Fibroblast of skin of scalp (primary cell): ENCODE measurements around the gene SBF2.
A peak's percentile ranks its signal among the peaks of the same experiment; 100 is the strongest.
"Not testable (repeated sequence)": the region's sequence is repeated elsewhere in the genome, so short reads cannot be mapped to it uniquely, and the experiment has no call there.

Source experiments
- DNase-seq: peaks from one replicate; pipeline ENCODE4 v3.0.0-alpha.2; 2013

Gene SBF2

DNA sequence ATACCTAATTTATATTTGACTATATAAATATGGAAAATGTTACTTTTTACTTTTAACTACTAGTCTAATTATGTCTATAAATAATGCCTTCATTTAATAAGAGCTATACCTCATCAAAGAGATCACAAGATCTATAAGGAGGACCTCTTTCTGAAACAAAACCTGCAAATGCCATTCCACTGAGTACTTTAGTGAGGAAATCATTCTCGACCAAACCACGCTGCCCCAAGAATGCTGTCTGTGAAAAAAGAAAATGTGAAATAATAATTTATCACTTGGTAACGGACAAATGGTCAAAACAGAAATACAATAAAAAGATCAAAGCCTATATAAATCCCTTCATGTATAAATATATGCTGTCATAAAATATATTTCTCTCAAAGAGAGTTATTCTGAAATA is 301.7 kb downstream of the SBF2 start:
- DNase-seq = peak; percentile 42

DNA sequence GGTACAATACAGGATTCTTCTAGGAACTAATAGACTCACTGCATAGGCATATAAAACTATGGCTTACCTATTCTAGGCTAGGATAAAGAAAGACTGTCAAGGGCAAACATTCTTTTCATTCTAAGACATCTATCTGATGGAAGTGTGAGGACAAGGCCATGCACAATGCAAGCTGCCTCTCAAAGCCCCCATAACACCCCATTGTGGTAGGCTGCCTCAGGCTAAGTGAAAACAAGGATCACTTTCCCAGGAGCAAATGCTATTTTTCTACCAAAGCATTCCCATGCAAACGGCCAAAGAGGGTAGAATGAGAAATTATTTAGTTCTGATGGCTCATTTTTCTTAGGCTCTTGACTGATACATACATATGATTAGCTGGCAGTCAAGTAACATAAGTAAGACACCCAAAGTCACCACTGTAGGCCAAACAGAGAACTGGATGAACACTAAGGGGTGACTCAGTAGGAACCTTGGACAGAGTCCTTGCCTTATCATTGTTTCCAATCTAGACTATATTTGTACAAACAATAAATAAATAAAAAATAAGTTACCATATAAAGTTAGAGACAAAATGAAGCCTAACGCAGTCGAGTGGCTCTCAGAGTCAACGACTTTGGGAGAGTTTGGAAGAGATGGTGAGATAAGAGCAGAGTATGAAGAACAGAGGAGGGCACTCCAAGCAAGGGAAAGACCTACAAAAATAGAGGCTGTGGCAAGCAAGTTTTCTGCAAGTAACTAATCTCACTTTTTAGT is 303.6 kb downstream of the SBF2 start:
- DNase-seq = peak; percentile 38

DNA sequence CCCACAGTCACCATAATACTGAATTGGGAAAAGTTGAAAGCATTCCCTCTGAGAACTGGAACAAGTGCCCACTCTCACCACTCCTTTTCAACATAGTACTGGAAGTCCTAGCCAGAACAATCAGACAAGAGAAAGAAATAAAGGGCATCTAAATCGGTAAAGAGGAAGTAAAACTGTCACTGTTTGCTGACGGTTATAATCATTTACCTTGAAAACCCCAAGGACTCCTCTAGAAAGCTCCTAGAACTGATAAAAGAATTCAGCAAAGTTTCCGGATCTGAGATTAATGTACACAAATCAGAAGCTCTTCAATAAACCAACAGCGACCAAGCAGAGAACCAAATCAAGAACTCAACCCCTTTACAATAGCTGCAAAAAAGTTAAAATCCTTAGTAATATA is 306.7 kb downstream of the SBF2 start:
- not testable (repeated sequence) for DNase-seq

DNA sequence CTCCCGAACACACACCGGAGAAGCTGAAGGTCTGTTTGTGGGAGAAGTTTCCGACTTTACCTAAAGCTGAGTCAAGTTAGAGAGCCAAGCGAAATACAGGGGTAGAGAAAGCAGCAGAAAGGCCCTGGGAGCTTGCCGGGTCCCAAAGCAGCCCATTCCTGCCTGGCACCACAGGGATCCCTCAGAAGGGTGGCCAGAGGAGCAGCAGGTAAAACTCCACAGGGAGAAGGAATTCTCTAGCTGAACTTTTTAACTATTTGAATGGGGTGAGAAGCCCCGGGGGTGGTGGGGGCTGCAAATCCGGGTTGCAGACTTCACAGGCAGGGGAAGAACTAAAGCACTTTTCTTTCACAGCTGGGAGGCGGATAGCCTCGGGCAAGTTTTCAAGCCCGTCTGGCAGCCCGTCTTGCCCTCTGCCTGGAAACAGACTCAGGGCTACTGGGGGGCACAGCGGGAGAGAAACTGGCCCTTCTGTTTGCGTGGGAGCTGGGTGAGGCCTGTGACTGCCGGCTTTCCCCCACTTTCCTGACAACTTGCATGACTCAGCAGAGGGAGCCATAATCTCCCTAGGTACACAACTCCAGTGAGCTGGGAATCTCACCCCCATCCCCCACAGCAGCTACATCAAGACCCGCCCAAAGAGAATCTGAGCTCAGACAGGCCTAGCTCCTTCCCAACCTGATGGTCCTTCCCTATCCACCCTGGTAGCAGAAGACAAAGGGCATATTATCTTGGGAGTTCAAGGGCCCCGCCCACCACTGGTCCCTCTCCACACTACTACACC is 311.0 kb downstream of the SBF2 start:
- DNase-seq = peak; percentile 79

DNA sequence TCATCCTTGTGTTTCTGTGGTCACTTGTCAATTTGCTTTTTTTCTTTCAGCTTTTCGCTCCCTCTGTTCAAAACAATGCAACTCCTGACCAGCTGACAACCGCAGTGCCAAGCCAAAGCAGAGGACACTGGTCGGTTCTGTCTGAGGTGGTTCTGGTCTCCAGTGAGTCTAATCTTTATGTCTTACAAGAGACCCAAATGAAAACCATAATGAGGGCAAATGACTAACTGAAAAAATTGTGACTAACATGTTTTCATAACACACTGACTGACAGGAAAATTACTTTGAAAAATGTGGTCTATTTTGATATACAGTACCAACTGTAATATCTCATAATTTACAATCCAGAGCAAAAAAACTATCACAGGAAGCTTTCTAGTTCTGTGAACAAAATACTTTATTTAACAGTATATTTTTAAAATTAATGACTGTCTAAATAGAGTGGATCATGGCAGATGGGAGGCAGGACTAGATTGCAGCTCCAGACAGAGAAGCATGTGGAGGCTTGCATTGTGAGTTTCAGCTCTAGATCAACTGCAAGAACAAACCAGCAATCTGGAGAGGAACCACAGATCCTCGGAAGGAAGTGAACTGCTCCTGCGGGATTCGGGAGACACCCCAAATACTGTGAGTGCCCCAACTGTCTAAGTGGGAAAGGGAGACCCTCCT is 311.8 kb downstream of the SBF2 start:
- DNase-seq = peak; percentile 65

DNA sequence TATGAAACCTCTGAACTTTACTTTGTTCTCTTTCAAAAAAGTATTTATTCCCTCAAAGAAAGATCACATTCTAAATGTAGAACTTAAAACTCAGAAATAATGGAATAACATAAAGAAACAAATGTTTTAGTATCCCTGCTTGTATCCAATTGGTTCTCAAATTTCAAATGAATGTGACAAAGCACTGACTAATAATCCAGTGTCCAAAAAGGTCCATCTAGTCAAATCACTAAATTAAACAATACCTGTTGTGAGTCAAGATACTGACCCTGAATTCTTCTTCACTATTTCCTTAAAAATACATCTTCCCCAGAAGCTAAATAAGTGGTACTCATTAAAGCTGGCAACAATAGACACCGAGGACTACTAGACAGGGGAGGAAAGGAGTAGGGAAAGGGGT is 313.1 kb downstream of the SBF2 start:
- no peak for DNase-seq

DNA sequence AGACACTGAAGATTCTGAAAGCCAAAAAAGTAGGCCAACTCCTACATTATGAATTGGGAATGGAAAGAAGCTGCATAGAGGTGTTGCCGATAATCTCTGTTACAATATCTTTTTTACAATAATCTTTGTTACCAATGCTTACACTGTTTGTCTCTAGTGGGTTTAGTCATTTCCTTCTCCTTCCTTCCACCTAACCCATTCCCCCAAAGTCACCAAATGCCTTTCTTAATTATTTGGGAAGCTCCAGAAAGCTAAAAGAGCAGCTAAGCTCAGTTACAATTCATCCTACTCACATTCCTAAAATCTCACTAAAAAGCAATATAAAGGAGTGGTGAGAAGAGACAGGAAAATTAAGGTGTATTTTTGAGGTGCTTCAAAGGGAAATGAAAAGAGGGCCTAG is 316.5 kb downstream of the SBF2 start:
- no peak for DNase-seq

DNA sequence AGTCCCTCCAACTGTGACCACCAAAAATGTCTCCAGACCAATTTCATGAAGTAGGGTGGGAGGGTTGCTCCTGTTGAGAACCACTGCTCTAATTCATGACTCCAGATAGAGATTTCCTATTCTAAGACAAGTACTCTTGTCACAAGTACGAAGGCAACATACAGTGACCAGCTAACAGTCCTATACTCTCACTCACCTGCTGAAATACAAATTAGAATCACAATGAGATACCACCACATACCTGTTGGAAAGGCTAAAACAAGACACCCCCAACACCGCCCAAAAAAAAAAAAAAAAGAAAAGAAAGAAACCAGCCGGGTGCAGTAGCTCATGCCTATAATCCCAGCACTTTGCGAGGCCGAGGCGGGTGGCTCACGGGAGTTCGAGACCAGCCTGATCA is 319.6 kb downstream of the SBF2 start:
- no peak for DNase-seq

DNA sequence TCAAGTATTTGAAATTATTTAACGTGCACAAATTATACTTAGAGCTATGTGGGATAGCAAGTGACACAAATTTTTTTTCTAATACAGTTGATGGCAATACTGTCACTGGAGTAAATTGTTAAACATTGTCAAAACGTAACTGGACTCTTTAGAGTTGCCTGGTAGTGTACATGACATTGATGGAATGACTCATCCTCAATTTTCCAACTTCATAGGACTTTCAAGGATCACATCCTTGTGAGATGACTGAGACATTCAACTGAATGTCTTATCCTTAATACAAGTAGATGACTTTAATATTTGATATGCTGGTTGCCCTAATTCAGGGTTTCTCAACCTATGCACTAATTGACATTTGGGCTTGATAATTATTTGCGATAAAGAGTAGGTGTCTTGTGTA is 320.1 kb downstream of the SBF2 start:
- peak; percentile 67 for DNase-seq

DNA sequence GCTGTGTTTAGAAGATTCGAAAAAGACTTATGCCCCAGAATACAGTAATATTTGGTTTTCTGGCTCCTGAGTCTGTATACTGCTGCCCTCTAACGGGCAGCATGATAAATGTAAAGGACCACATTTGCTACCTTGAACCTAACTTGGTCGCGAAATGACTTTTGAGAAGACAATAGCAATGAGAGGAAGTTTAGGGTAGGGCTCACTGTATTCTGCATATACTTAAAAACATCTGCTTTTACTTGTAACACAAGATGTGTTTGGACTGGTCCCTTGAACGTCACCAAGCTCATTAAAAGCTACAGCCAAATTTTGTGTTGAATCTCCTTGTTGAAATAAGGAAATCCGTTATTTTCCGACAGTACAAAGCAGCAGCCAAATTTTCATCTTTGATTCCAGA is 321.0 kb downstream of the SBF2 start:
- peak; percentile 78 for DNase-seq

DNA sequence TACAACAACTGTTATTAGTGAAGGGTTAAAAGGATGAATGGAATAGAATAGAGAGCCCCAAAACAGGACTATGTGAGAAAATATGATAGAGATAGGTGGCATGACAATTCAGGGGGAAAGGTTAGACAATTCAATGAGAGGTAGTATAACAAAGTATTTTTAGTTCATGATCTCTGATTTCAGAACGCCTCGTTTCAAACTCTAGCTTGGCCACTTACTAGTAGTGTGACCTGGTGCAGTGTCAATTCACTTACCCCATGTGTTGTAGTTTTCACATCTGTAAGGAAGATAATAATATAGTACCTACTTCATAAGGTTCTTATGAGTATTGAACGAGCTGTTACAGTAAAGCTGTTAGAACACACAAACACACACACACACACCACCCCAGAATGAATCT is 322.1 kb downstream of the SBF2 start:
- DNase-seq = no peak

DNA sequence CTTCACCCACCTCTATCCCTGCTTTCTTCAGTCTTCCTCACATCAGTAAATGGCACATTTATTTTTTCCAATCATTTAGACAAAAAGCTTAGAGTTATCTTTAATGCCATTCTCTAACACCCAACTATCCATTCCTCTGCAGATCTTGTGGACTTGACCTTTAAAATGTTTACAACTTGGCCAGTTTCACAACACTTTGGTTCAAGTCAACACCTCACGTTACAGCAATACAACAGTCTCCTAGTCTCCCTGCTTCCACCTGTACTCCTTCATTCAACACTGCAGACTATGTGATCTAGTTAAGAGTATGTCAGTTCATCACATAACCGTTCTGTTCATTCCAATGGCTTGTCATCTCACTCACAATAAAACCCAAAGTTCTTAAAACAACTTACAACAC is 325.0 kb downstream of the SBF2 start:
- no peak for DNase-seq

DNA sequence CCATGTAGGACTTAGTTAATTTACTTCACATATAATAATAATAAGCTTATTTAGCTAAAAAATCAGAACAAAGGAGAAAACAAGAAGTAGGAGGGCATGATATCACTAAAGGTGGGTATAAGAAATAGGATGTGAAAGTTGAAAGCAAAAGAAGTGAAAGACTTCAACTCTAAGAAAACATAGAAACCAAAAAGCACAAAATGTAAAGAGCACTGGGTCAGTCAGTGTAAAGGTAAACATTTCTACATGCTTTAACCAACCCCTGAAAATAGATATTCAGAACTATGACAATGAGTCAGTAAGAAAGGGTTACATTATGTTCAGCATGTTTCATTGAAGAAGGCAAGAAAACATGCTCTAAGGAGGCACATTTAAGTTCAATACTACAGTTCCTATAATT is 331.3 kb downstream of the SBF2 start:
- DNase-seq = no peak

DNA sequence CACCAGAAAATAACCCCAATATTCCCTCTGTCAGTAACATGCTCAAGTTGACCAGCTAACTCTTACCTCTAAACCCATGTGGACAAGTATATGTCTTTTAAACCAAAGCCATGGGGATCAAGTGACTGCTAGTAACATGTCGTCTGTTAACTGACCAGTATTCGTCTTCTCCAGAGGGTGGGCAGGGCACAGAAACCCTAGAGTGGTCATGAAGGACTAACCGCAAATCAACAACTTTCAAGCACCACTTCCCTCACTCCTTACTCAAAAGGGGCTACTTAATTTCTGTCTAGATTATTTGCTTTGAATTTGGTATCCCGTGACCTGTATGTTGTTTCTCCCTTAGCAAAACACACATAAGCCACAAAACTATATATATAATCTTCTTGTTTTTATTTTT is 336.9 kb downstream of the SBF2 start:
- DNase-seq = no peak

DNA sequence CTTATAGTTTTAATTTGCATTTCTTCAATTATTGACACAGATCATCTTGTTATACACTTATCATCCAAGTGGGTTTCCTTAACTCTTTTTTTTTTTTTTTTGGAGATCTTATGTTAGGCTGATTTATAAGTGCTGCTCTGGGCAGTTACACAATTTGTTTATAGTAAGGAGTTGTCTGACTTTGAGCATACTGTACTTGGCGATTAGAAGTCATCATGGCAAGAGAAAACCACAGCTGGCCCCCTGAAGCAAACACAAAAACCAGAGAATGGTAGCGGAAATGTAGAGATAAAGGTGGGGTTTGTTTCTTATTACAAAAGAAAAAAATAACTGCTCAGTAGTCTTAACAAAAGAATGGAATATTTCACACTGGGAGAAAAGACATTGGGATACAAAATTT is 337.5 kb downstream of the SBF2 start:
- no peak for DNase-seq

DNA sequence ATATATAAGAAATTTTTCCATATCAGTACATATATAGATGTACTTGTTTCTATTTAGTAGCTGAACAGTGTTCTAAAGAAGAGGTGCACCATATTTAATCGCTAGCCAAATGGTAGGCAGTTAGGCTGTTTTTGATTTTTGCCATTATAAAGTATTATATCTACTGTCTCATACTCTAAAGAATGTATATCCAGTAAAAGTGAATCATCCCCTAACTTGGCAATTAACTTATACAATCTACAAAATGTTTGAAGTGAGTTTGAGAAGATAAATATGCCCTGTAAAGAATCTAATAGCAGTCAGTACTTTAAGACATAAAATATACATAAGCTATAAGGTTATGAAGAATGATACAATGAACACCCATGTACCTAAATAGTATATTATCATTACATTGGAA is 338.6 kb downstream of the SBF2 start:
- DNase-seq = peak; percentile 56

DNA sequence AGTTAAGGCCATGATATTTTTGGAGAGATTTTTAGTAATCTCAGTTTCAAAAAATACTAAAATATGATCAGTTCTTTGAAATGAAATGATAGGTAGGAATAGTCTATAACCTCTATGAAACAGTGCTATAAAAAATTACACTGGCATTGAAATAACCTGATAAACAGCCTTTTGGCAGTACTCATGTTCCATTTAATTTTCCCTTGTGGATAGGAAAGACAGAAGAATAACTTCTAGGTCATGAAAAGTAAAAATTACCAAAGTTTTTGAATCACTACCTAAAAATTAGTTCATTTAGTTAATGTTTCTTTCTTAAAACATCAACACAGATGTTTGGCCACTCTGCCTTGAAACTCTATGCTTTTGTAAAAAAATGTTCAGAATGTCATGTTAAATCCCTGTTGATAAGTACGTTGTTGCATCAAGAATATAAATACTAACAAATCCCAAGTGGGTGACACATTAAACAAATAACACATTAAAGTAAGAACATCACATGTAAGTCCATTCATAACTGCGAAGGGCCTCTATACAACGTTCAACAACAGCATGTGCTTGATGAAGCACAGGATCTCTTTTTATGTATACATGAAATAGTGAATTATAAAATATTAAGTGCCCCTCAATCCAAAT is 339.9 kb downstream of the SBF2 start:
- DNase-seq = peak; percentile 69

DNA sequence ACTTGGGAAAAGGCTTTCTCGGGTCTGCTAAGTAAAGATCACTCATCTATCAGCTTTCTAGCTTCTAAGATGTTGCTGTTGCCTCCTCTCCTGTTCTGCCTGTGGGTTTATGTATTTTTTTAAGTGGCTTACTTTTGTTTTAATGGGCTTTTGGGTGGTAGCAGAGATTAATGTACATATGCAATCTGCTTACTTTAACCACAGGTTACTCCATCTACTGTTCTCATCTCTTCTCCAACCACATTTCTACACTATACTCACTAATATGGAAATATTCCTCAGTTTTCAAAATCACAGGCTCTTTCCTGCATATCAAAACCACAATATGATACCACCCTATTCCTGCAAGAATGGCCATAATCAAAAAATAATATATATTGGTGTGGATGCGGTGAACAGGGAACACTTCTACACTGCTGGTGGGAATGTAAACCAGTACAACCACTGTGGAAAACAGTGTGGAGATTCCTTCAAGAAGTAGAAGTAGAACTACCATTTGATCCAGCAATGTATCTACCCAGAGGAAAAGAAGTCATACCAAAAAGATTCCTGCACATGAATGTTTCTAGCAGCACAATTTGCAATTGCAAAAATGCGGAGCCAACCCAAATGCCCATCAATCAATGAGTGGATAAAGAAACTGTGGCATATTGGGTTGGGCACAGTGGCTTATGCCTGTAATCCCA is 341.4 kb downstream of the SBF2 start:
- DNase-seq = no peak

DNA sequence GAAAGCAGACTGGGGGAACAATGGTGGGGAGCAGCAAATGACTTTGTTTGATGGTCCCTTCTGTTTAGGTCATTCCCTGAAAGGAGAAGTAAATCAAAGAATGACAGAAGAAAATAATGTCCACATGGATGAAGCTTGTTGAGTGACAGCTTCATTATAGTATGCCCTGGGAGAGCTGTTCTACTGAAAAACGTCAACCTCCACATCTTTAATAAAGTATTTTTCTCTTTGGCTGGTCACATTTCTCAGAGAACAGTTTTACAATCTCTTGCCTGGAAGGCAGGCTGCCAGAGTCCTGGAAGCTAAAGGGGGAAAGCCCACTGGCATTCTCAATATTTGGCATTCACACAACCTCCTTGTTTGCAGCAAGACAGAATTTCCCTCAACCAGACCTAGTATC is 342.2 kb downstream of the SBF2 start:
- DNase-seq = peak; percentile 51

DNA sequence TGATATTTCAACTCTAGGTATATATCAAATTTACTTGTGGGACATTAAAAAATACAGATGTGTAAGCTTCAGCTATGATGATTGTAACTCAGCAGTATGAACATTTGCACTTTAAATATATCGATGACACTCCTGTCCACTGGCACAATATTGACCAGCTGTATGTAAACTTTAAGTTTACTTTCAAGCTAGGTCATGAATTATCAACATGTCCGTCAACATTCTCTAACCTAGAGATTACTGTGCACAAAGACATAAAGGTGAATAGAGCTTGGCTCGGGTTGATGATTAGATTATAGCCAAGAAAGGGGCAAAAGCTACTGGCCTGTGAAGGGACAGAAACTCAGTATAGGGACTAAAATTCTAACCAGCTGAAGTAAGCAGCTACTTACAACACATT is 343.6 kb downstream of the SBF2 start:
- no peak for DNase-seq

DNA sequence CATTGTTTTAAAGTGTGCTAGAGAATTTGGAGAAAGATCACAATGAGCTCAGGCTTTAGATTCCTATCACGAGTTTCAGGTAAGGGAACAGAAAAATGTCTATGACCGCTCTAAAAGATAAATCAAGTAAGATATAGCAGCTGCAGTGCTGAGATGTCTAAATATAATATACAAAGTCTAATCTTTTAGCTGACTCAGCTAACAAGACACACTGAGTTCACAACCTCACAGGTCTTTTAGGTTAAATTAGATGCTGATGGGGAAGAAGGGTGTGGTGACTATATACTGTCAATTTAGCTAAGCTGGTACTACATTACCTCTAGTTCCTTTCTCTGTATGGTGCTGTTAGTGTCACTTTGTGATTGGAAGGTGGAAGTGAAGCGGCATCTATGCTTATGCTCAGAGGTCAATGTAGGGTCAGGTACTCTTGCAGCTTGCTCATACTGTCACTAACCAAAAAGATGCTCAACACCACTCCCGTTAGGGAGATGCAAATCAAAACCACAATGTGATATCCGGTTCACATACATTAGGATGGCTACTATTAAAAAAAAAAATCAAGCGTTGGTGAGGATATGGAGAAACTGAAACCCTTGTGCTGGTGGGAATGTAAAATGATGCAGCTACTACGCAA is 346.7 kb downstream of the SBF2 start:
- no peak for DNase-seq

DNA sequence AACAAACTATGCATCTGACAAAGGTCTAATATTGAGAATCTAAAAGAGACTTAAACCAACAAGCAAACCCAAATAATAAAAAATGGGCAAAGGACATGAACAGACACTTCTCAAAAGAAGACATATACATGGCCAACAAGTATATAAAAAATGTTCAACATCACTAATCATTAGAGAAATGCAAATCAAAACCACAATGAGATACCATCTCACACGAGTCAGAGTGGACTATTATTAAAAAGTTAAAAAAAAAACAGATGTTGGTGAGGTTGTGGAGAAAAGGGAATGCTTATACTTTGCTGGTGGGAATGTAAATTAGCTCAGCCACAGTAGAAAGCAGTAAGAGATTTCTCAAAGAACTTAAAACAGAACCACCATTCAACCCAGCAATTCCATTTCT is 348.3 kb downstream of the SBF2 start:
- peak; percentile 75 for DNase-seq
